Activated T-cell treated with anti-CD3 and anti-CD28 coated beads, Interleukin-2, amount 50 U/mL, for 4 hours (primary cell): ENCODE measurements around the gene MEN1. TPM values are rescaled to one million over a fixed set of nuclear protein-coding genes. Genes with fewer than 3 reads are reported as not detected.

Experiments used
- ATAC-seq, 2 donors: fragments of 200-7000 bp; cut with Tn5 transposase; one replicate each; pipeline ENCODE4 v1.10.0; 2021
- DNase-seq: peaks from one replicate; pipeline ENCODE4 v3.0.0-alpha.2; 2020
- H3K27me3 Mint-ChIP-seq: one replicate; pipeline ENCODE4 v1.8.0; 2021; ENCODE audit warnings: low read depth, mixed read lengths
- H3K36me3 Mint-ChIP-seq: one replicate; pipeline ENCODE4 v1.8.0; 2022; ENCODE audit warnings: mixed read lengths; ENCODE audit not compliant: insufficient read depth
- H3K4me1 Mint-ChIP-seq: one replicate; pipeline ENCODE4 v1.8.0; 2021; ENCODE audit warnings: low read depth, mixed read lengths
- H3K4me3 Mint-ChIP-seq: one replicate; pipeline ENCODE4 v1.8.0; 2021; ENCODE audit warnings: mild to moderate bottlenecking, moderate library complexity, mixed read lengths
- H3K9me3 Mint-ChIP-seq: one replicate; pipeline ENCODE4 v1.8.0; 2021; ENCODE audit warnings: mixed read lengths
- total RNA-seq, 3 donors: library from RNA; stranded (reverse); gene quantifications; one replicate each; pipeline ENCODE4 v1.2.1, GENCODE V29; 2021

Gene MEN1
- total RNA-seq, 3 donors from 2014 or later: 50.7 to 61.2 (median 53.6) TPM

- Mint-ChIP-seq H3K4me1 (peaks cover 22% of the 10 kb centered on the region), H3K4me3 (no peak overlapping the region), H3K36me3 (peaks cover 14% of the 10 kb centered on the region), H3K27me3 (no peaks in the 10 kb centered on the region), H3K9me3 (no peaks in the 10 kb centered on the region)
- DNase-seq (no peak), ATAC-seq (no peak)
Observed at GRCh38 chr11:64754919-64755662, 55.3 kb downstream of the MEN1 start.

GRCh38 chr11:64754124-64754918 lies 56.0 kb downstream of the MEN1 start:
- Mint-ChIP-seq H3K4me3 (no peak overlapping the region), H3K36me3 (peaks cover 14% of the 10 kb centered on the region), H3K27me3 (no peaks in the 10 kb centered on the region), H3K4me1 (peaks cover 18% of the 10 kb centered on the region), H3K9me3 (no peaks in the 10 kb centered on the region)
- no peak for DNase-seq
- no peak for ATAC-seq

Other genes starting within 250 kb of the MEN1 start
- gene SLC22A12, start 219.3 kb downstream of the MEN1 start, total RNA-seq: not detected
- 1 to 10 TPM in 1 of 3 donors, under 1 TPM in 2; 0.16 to 1.0 (median 0.71) TPM for gene NRXN2, start 87.4 kb downstream of the MEN1 start, total RNA-seq
- 1 to 10 TPM; 2.6 to 3.7 (median 2.9) TPM for gene RASGRP2, start 66.4 kb downstream of the MEN1 start, total RNA-seq
- gene PYGM, start 50.6 kb downstream of the MEN1 start, total RNA-seq: 1 to 10 TPM; 1.7 to 2.7 (median 2.1) TPM
- gene SF1, start 32.0 kb downstream of the MEN1 start, total RNA-seq: 100 to 1,000 TPM; 549 to 586 (median 553) TPM
- gene MAP4K2, start 7.3 kb downstream of the MEN1 start, total RNA-seq: 10 to 100 TPM; 42.2 to 51.5 (median 43.7) TPM
- under 1 TPM; 0.13 to 0.33 (median 0.18) TPM for gene CDC42BPG, start 34.1 kb upstream of the MEN1 start, total RNA-seq
- gene EHD1, start 68.1 kb upstream of the MEN1 start, total RNA-seq: 100 to 1,000 TPM in 2 of 3 donors, 10 to 100 TPM in 1; 86.3 to 121 (median 108) TPM
- gene ATG2A, start 106.7 kb upstream of the MEN1 start, total RNA-seq: 10 to 100 TPM; 20.6 to 24.1 (median 21.7) TPM
- gene PPP2R5B, start 114.1 kb upstream of the MEN1 start, total RNA-seq: 1 to 10 TPM; 6.9 to 8.2 (median 7.9) TPM
- gene GPHA2, start 125.3 kb upstream of the MEN1 start, total RNA-seq: not detected
- not detected for gene MAJIN, start 161.6 kb upstream of the MEN1 start, total RNA-seq
- under 1 TPM in 1 of 3 donors, not detected in 2; 0.33 TPM for gene BATF2, start 186.4 kb upstream of the MEN1 start, total RNA-seq
- 100 to 1,000 TPM in 2 of 3 donors, 10 to 100 TPM in 1; 84.9 to 104 (median 104) TPM for gene ARL2, start 203.6 kb upstream of the MEN1 start, total RNA-seq
- 10 to 100 TPM; 11.5 to 13.5 (median 12.5) TPM for gene SNX15, start 216.9 kb upstream of the MEN1 start, total RNA-seq
- gene SAC3D1, start 230.7 kb upstream of the MEN1 start, total RNA-seq: 10 to 100 TPM; 12.5 to 19.1 (median 15.2) TPM
- 1 to 10 TPM; 5.4 to 8.2 (median 7.7) TPM for gene NAALADL1, start 248.0 kb upstream of the MEN1 start, total RNA-seq